GM11168 (cell line): ENCODE measurements around the gene PLCL2.

Experiments used
- in situ Hi-C: fragments of 300-500 bp; cut with MboI; formaldehyde crosslinking; loops from one replicate; pipeline ENCODE4 v1.12.0; 2022; ENCODE audit warnings: low sequenced_read_pairs; ENCODE audit not compliant: unreplicated experiment

The PLCL2 gene

DNA sequence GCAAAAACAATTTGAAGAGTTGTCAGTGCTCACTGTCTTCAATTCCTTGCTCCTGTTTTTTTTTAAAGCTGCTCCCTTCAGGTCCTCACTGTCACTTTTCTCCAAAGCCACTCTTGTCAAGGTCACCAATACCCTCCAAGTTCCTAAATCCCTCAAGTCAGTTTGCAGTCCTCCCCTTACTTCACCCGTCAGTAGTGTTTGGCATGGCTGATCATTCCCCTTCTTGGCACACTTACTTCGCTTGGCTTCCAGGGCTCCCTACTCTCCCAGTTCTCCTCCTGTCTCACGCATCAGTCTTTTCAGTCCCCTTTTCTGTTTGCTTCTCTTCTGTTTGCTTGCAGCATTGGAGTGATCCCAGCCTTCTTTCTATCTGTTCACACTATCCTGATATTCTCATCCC, 25.5 kb downstream of the PLCL2 start:
- in situ Hi-C loops: no loop called here

GRCh38 chr3:16911916-16912315, 27.2 kb downstream of the PLCL2 start:
- in situ Hi-C loops: no loop called here

DNA sequence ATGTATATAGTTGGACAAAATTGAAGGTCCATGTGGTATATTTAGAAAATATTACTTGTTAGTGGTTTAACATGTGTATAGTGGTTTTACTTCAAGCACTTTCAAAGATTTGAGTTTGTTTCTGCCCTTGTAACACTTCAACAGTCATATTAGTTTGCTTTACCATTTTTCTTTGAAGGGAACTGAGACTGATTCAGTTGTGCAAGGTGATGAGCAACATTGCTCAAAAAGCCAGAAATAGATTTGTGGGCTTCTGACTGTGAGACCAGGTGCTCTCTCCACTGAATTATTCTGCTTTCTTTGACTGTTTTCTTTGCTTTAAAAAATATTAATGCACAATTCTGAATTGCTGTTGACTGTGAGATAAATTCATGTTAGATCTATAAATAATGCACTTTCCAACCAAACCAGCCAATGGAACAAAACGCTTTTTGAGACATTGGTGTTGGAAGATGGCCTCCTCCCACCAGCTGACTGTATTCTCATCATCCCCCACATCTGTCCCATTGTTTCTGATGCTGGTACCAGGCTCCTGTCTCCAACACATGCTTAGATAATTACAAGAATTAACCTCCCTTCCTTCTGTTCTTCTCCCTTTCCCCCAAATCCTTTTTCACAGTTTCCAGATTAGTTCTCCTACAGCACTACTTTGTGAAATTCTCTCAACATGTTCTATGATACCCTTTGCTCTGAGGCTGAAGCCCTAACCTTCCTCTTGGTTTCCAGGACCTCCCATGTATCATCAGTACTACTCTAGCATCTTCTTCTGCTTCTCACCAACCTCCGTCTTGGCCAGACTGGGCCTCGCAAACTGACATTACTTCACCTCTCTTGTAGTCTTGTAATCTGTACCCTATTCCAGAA, 27.9 kb downstream of the PLCL2 start:
- in situ Hi-C loops: no loop called here

GRCh38 chr3:16913264-16913580, 28.5 kb downstream of the PLCL2 start:
- in situ Hi-C loops: no loop called here

GRCh38 chr3:16916840-16917239, 32.1 kb downstream of the PLCL2 start:
- in situ Hi-C loops: no loop called here

GRCh38 chr3:16917256-16917935, 32.6 kb downstream of the PLCL2 start:
- in situ Hi-C loops: no loop called here

DNA sequence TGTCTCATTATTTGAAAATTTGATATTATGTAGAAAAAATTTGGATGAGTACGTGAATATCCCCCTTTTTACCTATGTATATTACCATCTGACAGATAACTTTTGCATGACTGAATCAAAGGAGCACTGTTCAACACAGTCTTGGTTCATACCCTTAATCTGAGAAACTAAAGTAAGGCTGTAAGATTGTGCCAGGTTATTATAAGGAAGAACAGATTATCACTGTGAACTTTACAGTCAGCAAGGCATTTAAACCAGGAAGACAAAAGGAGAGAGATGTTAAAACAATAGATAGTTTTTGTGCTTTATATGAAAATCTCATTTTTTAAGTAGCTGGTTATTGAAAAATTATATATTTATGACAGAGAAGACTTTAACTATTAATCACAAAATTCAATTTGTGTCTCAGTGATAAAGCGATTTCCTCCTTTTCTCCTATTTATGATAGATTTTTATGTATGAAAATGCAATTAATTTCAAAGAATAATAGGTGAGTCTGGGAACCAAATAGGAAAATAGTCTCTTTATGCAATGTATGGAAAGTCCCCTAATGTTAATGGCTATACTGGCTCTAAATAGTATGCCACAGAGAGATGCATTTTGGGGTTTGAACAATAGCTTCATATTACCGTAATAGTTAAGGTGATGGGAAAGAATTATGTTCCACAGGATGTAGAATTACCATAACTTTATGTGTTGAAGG, 33.4 kb downstream of the PLCL2 start:
- in situ Hi-C loops: no loop called here

DNA sequence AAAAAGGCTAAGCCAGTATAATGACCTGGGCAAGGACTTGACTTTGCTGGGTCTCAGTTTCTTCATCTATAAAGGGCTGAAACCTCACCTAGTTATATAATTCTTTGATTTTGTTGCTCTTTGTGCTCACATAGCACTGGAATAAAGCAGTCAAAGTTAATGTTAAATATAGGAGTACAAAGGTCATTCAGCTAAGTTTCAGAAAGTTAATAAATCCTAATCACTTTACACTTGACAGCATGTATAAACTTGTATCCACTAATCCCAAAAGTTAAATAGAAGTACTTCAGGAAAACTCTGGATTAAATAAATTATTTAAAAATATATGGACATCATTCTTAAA, 33.9 kb downstream of the PLCL2 start:
- in situ Hi-C loops: no loop called here

- in situ Hi-C loops: no loop called here
These were observed 38.4 kb downstream of the PLCL2 start for GRCh38 chr3:16923112-16923511.

GRCh38 chr3:16927485-16927884, 42.7 kb downstream of the PLCL2 start:
- in situ Hi-C loops: no loop called here

DNA sequence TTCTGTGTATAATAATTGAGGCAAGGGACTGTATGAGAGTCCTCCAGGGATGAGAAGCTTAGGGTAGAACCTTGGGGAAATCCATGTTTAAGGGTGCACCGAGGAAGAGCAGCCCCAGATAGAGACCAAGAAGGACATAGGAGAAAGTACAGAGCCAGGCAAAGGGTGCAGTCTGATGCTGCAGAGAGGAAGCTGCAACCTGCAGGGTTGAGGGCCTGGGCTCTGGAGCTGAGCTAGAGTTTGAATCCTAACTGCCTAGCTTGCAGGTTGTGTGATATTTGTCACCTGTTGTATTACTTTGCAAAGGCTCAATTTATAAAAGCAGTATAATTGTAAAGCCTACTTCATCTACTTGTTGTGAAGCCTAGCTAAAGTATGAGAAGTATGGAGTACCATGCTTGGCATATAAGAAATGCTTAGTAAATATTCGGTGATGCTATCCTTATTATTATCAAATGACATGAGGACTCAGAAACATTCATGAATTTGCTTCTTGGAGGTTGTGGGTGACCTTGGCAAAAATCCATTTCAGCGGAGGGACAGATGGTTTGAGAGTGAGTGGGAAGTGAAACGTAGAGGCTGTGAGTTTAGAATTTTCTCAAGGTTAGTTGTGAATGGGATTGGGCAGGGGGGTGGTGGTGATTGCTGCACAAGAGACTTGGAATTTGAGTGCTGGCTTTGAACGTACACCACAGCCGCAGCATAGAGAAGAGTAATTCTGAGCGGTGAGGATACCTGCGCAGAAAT, 43.8 kb downstream of the PLCL2 start:
- in situ Hi-C loops: no loop called here

GRCh38 chr3:16929311-16929710, 44.6 kb downstream of the PLCL2 start:
- in situ Hi-C loops: no loop called here

GRCh38 chr3:16932877-16933276, 48.1 kb downstream of the PLCL2 start:
- in situ Hi-C loops: no loop called here

GRCh38 chr3:16935781-16936180, 51.0 kb downstream of the PLCL2 start:
- in situ Hi-C loops: no loop called here

DNA sequence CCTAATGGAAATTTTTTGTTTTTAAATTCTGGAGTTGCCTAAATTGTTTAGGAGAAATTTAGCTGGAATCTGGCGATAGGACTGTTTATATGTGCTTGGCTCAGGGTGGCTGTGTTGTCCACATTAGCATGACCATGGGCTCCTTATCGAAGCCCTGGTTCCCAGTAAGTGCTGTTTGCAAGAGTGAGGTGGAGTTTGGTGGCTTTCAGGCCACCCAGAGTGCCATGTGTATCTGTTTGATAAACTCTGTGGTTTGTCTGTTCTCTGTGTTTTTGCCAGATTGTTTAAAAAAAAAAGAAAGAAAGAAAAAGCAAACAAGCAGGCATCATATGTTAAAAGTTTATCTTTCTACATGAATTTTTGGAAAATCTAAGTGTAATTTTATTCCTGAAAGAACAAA, 51.5 kb downstream of the PLCL2 start:
- in situ Hi-C loops: no loop called here

DNA sequence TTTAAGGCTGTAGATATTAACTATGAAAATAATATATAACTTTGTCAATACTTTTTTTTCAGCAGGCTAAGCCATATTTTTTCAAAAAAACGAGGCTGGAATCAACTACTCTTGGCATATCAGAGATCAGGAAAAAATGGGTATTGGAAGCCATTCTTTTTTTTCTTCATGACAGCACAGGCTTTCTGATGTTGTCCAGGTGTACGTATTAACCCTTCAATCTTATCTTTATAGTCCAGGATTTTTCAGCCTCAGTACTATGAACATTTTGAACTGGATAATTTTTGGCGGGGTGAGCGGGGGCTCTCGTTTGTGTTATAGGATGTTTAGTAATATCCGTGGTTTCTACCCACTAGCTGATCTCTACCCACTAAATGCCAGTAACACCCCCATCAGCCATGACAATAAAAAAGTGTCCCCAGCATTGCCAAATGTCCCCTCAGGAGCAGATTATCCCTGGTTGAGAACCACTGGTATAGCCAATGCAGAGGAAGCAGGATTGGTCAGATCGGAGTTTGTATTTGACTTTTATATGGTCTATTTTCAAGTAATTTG, 52.0 kb downstream of the PLCL2 start:
- in situ Hi-C loops: no loop called here

DNA sequence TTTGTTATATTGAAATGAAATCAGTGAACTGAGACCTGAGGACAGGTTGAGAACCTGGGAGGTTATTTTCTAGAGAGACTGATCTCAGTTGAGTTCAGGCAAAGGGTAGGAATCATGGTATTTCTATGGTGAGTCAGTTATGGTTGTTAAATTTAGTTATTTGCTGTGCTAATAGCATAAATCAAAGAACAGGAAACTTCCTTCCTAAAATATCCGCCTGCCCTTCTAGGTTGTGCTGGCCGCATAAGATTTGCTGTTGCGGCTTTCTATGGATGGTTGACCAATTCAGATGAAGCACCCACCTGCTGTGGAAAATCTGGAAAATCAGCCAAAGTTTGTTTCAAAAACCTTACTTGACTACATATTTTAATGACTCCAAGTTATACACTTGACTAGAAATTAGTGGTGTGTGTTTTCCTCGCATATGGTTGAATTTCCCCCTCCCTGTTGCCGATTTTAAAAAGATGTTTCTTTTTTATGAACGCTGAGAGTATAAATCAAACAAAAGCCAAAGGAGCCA, 52.6 kb downstream of the PLCL2 start:
- in situ Hi-C loops: no loop called here

DNA sequence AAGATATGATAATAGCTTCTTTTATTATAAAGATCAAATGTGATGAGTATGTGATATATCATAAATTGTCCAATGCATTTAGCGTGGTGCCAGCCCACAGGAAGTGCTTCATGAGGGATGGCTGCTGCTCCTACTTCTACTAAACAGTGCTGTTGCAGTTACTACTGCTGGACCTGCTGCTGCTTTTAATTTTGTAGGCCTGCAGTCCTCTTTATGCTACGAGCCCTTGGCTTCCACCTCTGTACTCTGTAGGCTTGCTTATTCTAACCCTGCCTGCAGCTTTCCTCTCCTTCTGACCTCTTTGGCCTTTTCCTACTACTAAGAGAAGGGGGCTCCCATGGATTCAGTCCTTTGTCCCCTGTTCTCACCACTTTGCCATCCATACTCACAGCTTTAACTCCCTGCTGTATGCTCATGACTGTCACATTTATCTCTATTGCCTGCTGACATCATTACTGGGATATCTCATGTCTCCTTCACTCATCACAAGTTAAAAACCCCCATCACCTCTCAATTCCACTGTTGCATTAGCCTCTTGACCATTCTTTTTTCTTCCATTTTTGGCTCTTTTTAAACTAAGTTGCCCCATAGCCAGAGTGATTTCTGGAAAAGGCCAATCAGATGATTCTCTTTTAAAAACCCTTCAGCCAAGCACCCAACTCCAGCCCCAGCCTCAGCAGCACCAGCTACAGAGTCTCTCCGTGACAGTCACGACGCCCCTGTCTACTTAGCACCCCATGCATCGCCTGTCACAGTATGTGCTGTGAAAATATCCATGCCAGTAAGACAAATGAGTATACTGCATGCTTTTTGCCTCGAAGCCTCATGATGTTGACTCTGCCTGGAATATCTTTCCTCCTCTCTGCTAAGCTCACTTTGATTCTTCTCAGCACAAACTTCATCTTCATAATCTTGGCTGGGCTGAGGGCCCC, 56.3 kb downstream of the PLCL2 start:
- in situ Hi-C loops: no loop called here

DNA sequence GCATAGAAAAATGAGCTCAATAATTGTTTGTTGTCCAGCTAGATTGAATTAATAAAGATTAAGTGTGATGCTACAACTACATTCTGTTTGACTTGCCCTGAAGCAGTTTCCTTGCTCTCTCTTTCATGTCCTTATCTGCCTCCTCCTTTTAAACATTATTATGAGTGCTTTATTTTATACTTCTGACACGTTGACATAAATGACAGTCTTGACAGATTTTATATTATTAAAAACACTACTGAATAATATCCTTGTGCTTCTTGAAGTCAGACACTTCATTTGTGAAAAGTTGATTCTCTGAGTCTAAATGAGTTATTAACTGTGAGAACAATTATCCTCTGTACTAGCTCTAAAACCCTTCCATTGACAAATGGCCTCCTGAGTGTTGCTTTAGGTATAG, 58.2 kb downstream of the PLCL2 start:
- in situ Hi-C loops: no loop called here
